ENCODE measurements around the gene BRAF.
"Not testable (repeated sequence)": the region's sequence is repeated elsewhere in the genome, so short reads cannot be mapped to it uniquely, and the experiment has no call there.

BRAF gene

GRCh38 chr7:140676306-140676705, 248.4 kb downstream of the BRAF start:
- no peak for DNase-seq

DNA sequence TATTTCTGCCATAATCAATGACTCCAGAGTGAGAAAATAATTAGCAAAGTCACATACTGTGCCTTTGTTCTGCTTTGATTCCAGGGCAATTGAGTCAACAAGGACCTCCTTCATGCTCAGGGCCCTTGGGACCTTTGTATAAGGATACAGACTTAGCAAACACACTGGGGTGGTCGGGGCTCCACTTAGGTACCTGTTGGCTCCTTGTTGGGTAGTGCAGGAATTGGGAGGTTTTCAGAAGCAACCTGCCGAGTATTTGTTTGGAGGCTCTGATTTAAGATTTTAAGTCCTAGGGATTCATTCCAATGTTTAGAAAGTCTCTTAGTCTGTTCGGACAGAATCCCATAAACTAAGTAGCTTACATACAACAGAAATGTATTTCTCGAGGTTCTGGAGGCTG, 249.0 kb downstream of the BRAF start:
- no peak for DNase-seq

DNA sequence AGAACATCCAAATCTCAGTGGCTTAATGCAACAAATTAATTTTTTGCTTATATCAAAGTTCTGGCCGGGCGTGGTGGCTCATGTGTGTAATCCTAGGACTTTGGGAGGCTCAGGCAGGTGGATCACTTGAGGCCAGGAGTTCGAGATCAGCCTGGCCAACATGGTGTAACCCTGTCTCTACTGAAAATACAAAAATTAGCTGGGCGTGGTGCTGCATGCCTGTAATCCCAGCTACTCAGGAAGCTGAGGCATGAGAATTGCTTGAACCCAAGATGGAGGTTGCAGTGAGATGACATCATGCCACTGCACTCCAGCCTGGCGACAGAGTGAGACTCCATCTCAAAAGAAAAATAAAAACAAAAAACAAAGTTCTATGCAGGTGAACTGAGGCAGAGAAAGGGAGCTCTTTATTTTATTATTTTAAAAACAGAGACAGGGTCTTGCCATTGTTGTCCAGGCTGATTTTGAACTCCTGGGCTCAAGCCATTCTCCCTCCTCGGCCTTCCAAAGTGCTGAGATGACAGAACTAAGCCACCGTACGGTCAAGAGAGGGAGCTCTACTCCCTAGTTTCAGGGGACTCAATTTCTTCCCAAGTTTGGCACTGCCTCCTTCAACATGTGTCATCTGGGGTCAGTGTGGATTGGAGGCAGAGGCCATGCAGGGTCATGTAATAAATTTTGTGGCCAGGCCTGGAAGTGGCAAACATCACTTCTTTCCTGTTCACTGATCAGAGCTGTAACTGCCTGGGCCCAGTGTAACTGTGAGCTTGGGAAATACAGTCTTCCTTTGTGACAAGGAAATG, 249.6 kb downstream of the BRAF start:
- DNase-seq = peak; percentile 59

DNA sequence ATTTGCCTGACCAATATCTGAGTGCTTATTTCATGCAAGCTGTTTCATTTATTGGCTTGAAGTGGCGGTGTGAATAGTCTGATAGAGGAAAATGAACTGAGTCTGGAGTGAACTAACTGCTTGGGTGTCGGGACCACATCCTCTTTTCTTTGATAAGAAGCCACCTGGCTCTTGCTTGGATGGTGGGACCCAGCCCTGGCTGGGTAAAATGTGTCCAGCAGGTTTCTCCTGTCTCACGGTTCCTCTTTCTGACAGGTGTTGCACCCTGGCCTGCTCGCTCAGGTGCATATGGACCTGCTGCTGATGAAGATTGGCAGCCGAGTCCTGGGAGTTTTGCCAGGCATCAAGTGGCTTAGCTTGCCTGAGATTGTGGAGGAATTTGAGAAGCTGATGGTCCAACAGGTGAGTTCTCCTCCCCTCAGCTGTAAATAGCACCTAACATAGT, 250.4 kb downstream of the BRAF start:
- DNase-seq = no peak

DNA sequence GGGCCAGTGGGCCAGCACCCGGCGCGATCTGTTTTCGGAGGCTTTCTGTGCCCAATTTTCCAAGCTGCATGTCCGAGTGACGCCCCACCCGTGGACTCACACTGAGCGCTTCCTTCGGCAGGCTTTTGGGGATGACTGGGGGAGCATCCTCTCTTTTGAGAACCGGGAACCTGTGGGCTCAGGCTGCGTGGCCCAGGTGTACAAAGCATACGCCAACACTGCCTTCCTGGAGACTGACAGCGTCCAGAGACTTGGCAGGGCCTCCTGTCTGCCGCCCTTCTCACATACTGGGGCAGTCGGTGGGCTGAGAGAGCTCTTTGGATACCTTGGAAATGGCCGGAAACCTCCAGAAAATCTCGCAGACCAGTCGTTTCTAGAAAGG, 251.0 kb downstream of the BRAF start:
- peak; percentile 26 for DNase-seq

DNA sequence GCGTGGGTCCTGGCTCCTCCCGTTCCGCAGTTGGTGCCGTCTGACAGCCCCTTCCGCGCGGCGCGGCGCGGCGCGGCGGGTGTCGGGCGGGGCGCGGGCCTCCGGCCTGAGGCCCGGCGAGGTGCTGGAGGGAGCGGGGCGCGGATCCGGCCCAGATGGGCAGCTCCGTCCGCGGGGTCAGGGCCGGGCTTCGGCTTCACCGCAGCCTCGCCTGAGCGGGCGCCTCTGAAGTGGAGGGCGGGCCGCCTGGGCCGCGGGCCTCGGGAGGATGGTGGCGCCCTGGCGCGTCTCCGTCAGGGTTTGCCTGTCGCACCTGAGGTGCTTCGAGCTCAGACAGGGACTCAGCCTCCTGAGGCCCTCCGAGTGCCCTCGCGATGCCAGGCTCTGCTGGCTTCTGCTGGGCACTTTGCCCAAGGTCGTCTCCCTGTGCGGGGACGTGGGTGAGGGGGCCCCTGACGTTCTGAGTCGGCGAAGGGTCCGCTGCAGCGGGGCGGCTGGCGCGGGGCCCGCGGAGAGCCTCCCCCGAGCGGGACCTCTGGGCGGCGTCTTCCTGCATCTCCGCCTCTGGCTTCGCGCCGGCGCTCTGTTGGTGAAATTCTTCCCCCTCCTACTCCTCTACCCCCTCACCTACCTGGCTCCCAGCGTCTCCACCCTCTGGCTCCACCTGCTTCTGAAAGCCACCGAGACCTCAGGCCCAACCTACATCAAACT, 251.5 kb downstream of the BRAF start:
- DNase-seq = peak; percentile 75

- DNase-seq = peak; percentile 68
These were observed 252.2 kb downstream of the BRAF start, which contains the start of gene ADCK2 for GRCh38 chr7:140672382-140673062. Gene ADCK2 (plus strand): TSS chr7:140672945. CDS start chr7:140673331, 386 bp downstream.

GRCh38 chr7:140671966-140672365, 252.8 kb downstream of the BRAF start:
- no peak for DNase-seq

- DNase-seq = no peak
These were observed 254.3 kb downstream of the BRAF start for GRCh38 chr7:140670343-140670935.

- not testable (repeated sequence) for DNase-seq
These were observed 254.9 kb downstream of the BRAF start for GRCh38 chr7:140669862-140670261.

- DNase-seq = no peak
These were observed 255.4 kb downstream of the BRAF start for GRCh38 chr7:140669352-140669751.

Data from eye (tissue), 1 donor.